GM23248 (cell line): ENCODE results near the gene HSD17B12.

Experiments
- EZH2 ChIP-seq: fragments of 200-600 bp; sonication (generic); IDR thresholded peaks from 2 replicates; pipeline ENCODE4 v1.6.1; 2018; ENCODE audit warnings: antibody characterized with exemption, mild to moderate bottlenecking; ENCODE audit not compliant: insufficient read depth, poor library complexity, severe bottlenecking
- EZH2phosphoT487 ChIP-seq: fragments of 200-600 bp; sonication (generic); IDR thresholded peaks from 2 replicates; pipeline ENCODE4 v1.6.1; 2018; ENCODE audit warnings: antibody characterized with exemption, moderate library complexity, mild to moderate bottlenecking, low read depth; ENCODE audit not compliant: insufficient read depth

GRCh38 chr11:43690929-43691725, 10.6 kb downstream of the HSD17B12 start:
- no peak for TF ChIP-seq EZH2phosphoT487
- TF ChIP-seq EZH2, result no peak
